Left lung (tissue), 10 donors: ENCODE measurements around the gene FKBP4. TPM values are rescaled to one million over a fixed set of nuclear protein-coding genes. Genes with fewer than 3 reads are reported as not detected.

Experiments used
- ATAC-seq: fragments of 200-7000 bp; cut with Tn5 transposase; one replicate; pipeline ENCODE4 v1.9.1; 2020; ENCODE audit warnings: moderate library complexity
- DNase-seq, 4 donors: peaks; one replicate each; pipeline ENCODE4 v3.0.0-alpha.2; 2013 to 2020
- H3K27ac ChIP-seq, 2 donors: fragments of 200-600 bp; sonication (generic) in 1 of 2; one replicate each; pipeline versions ENCODE4 v1.5.0 to v1.8.0; 2020 to 2021
- H3K27me3 ChIP-seq, 2 donors: fragments of 200-600 bp; sonication (generic) in 1 of 2; one replicate each; pipeline versions ENCODE4 v1.5.0 to v1.8.0; 2020 to 2021
- H3K36me3 ChIP-seq, 2 donors: fragments of 200-600 bp; sonication (generic) in 1 of 2; one replicate each; pipeline versions ENCODE4 v1.5.0 to v1.8.0; 2020 to 2021
- H3K4me1 ChIP-seq, 2 donors: fragments of 200-600 bp; one replicate each; pipeline ENCODE4 v1.8.0; 2021
- H3K4me3 ChIP-seq, 2 donors: fragments of 200-600 bp; sonication (generic) in 1 of 2; one replicate each; pipeline versions ENCODE4 v1.5.0 to v1.8.0; 2020 to 2021; ENCODE audit warnings: mild to moderate bottlenecking in 1 of 2
- H3K9me3 ChIP-seq, 2 donors: fragments of 200-600 bp; sonication (generic) in 1 of 2; one replicate each; pipeline versions ENCODE4 v1.5.0 to v1.8.0; 2020 to 2021
- CTCF ChIP-seq, 2 donors: fragments of 200-600 bp; sonication (generic) in 1 of 2; IDR thresholded peaks; one replicate each; pipeline versions ENCODE4 v1.5.0 to v1.8.0; 2021; ENCODE audit warnings: antibody characterized with exemption in 2 of 2
- intact Hi-C, 2 donors: fragments of 100-400 bp; cut with DNase I; formaldehyde crosslinking; loops; one replicate each; pipeline versions ENCODE4 v1.11.2 to v1.14.2; 2022
- polyA plus RNA-seq, 6 donors: library from polyadenylated mRNA; unstranded; fragments of 120-200 nt; gene quantifications; one replicate each; pipeline ENCODE4 v1.2.1, GENCODE V29; 2013; ENCODE audit not compliant: insufficient read length in 6 of 6
- total RNA-seq, 2 donors: library from RNA; stranded (reverse); fragmentation: NEBNext Ultra II Directional; extraction: Animal tissue kit (Norgen Biotek cat#: 25700); gene quantifications; one replicate each; pipeline ENCODE4 v1.2.1, GENCODE V29; 2021
- donor health status: DM: no; HTN: yes; CAD: no.
- donor health status: DM: no; HTN: no; CAD: no.

The FKBP4 gene
- total and polyA plus RNA-seq, 8 donors, result 48.1 to 110 (median 85.2) TPM

GRCh38 chr12:2756756-2757155 lies 38.0 kb upstream of the FKBP4 start:
- H3K27me3 ChIP-seq, result peaks cover 0 to 35% of the 10 kb centered on the region in 2 donors
- H3K4me3 ChIP-seq, result no peak overlapping the region
- no peaks in the 10 kb centered on the region for H3K9me3 ChIP-seq
- ATAC-seq (no peak), DNase-seq (no peak)
- no peaks in the 10 kb centered on the region for H3K4me1 ChIP-seq
- no peaks in the 10 kb centered on the region for H3K36me3 ChIP-seq
- no peak overlapping the region for H3K27ac ChIP-seq
- no peak for TF ChIP-seq CTCF (IDR thresholded peaks at IDR 0.05)
- intact Hi-C loops, result no loop called here

GRCh38 chr12:2759733-2760132 lies 35.0 kb upstream of the FKBP4 start:
- H3K9me3 ChIP-seq, result no peaks in the 10 kb centered on the region
- H3K27ac ChIP-seq, result no peak overlapping the region
- intact Hi-C loops, result no loop called here
- no peak for DNase-seq
- no peak for ATAC-seq
- H3K36me3 ChIP-seq, result no peaks in the 10 kb centered on the region
- H3K4me1 ChIP-seq, result no peaks in the 10 kb centered on the region
- H3K4me3 ChIP-seq, result no peak overlapping the region
- peaks cover 0 to 9% of the 10 kb centered on the region in 2 donors for H3K27me3 ChIP-seq
- TF ChIP-seq CTCF (IDR thresholded peaks at IDR 0.05), result no peak

GRCh38 chr12:2764398-2764797 lies 30.4 kb upstream of the FKBP4 start:
- Histone ChIP-seq H3K27me3 (no peaks in the 10 kb centered on the region), H3K36me3 (no peaks in the 10 kb centered on the region), H3K4me3 (no peak overlapping the region), H3K9me3 (no peaks in the 10 kb centered on the region), H3K4me1 (no peaks in the 10 kb centered on the region), H3K27ac (no peak overlapping the region)
- ATAC-seq (no peak), DNase-seq (no peak)
- no peak for TF ChIP-seq CTCF (IDR thresholded peaks at IDR 0.05)
- intact Hi-C loops, result no loop called here

GRCh38 chr12:2765052-2765451 lies 29.7 kb upstream of the FKBP4 start:
- Histone ChIP-seq H3K4me1 (no peaks in the 10 kb centered on the region), H3K9me3 (no peaks in the 10 kb centered on the region), H3K4me3 (no peak overlapping the region), H3K27me3 (no peaks in the 10 kb centered on the region), H3K36me3 (no peaks in the 10 kb centered on the region), H3K27ac (no peak overlapping the region)
- no peak for ATAC-seq
- TF ChIP-seq CTCF (IDR thresholded peaks at IDR 0.05), result no peak
- intact Hi-C loops, result no loop called here
- DNase-seq, result no peak

- intact Hi-C loops, result no loop called here
Measured at GRCh38 chr12:2765608-2766007, 29.2 kb upstream of the FKBP4 start.

More at GRCh38 chr12:2765608-2766007, 29.2 kb upstream of the FKBP4 start:
- no peak for TF ChIP-seq CTCF (IDR thresholded peaks at IDR 0.05)
- Histone ChIP-seq H3K9me3 (no peaks in the 10 kb centered on the region), H3K27ac (no peak overlapping the region), H3K4me1 (no peaks in the 10 kb centered on the region), H3K27me3 (no peaks in the 10 kb centered on the region), H3K36me3 (no peaks in the 10 kb centered on the region), H3K4me3 (no peak overlapping the region)
- no peak for ATAC-seq
- no peak for DNase-seq
